WTC11 (cell line): Measurements from ENCODE around the gene VEGFC. TPM values are rescaled to one million over a fixed set of nuclear protein-coding genes. Genes with fewer than 3 reads are reported as not detected.

Experiments
- ATAC-seq: fragments of 200-7000 bp; cut with Tn5 transposase; 2 replicates; pipeline ENCODE4 v1.10.0; 2021; ENCODE audit warnings: mild to moderate bottlenecking, moderate library complexity
- CTCF ChIA-PET: fragments of 300-600 bp; sonication (Branson Sonifier 250); formaldehyde crosslinking; loops from one replicate; lab custom pipeline; 2021; ENCODE audit warnings: antibody characterized with exemption; lab: Charles Lee
- POLR2A ChIA-PET: fragments of 350-600 bp; sonication (Branson Sonifier 250); formaldehyde crosslinking; loops from one replicate; lab custom pipeline; 2021; ENCODE audit warnings: antibody characterized with exemption; lab: Charles Lee
- DNase-seq: peaks from one replicate; pipeline ENCODE4 v3.0.0; 2021; ENCODE audit warnings: low spot score
- H3K27ac Mint-ChIP-seq: 2 replicates; pipeline ENCODE4 v1.8.0; 2021; ENCODE audit warnings: mixed read lengths
- H3K27me3 Mint-ChIP-seq: 2 replicates; pipeline ENCODE4 v1.8.0; 2021; ENCODE audit warnings: low read depth, mild to moderate bottlenecking, moderate library complexity, mixed read lengths
- H3K36me3 Mint-ChIP-seq: 2 replicates; pipeline ENCODE4 v1.8.0; 2021; ENCODE audit warnings: mixed read lengths
- H3K4me1 Mint-ChIP-seq: 2 replicates; pipeline ENCODE4 v1.8.0; 2022; ENCODE audit warnings: mixed read lengths
- H3K4me3 Mint-ChIP-seq: 2 replicates; pipeline ENCODE4 v1.8.0; 2021; ENCODE audit warnings: mild to moderate bottlenecking, moderate library complexity, mixed read lengths
- H3K9me3 Mint-ChIP-seq: 2 replicates; pipeline ENCODE4 v1.8.0; 2021; ENCODE audit warnings: mixed read lengths
- CBFB ChIP-seq: sonication (generic); formaldehyde crosslinking; IDR thresholded peaks from 2 replicates; pipeline ENCODE4 v1.8.1; 2022; ENCODE audit warnings: mild to moderate bottlenecking, low read depth, missing genetic modification reagents
- E2F5 ChIP-seq: sonication (generic); formaldehyde crosslinking; IDR thresholded peaks from 2 replicates; pipeline ENCODE4 v1.8.1; 2022; ENCODE audit warnings: mild to moderate bottlenecking, moderate library complexity, missing genetic modification reagents
- ESRRA ChIP-seq: sonication (generic); formaldehyde crosslinking; IDR thresholded peaks from 2 replicates; pipeline ENCODE4 v1.8.1; 2022; ENCODE audit warnings: mild to moderate bottlenecking, missing genetic modification reagents, borderline replicate concordance
- FOXP1 ChIP-seq: sonication (generic); formaldehyde crosslinking; IDR thresholded peaks from 2 replicates; pipeline ENCODE4 v1.8.0; 2022; ENCODE audit warnings: missing genetic modification reagents, mild to moderate bottlenecking, moderate library complexity, borderline replicate concordance
- GABPB1 ChIP-seq: sonication (generic); formaldehyde crosslinking; IDR thresholded peaks from 2 replicates; pipeline ENCODE4 v1.8.1; 2023; ENCODE audit warnings: mild to moderate bottlenecking, missing genetic modification reagents
- GRHL2 ChIP-seq: fragments of 250-450 bp; sonication (Bioruptor Pico); IDR thresholded peaks from 2 replicates; pipeline ENCODE4 v1.8.0; 2022; ENCODE audit warnings: mild to moderate bottlenecking, moderate library complexity; ENCODE audit not compliant: insufficient replicate concordance, severe bottlenecking
- JAZF1 ChIP-seq: fragments of 250-450 bp; sonication (Bioruptor Pico); IDR thresholded peaks from 2 replicates; pipeline ENCODE4 v1.9.0; 2021; ENCODE audit warnings: moderate library complexity, mild to moderate bottlenecking, inconsistent platforms
- KAT7 ChIP-seq: sonication (generic); formaldehyde crosslinking; IDR thresholded peaks from 2 replicates; pipeline ENCODE4 v1.8.1; 2023; ENCODE audit warnings: missing genetic modification reagents, mild to moderate bottlenecking, borderline replicate concordance
- MXD4 ChIP-seq: fragments of 250-450 bp; sonication (Bioruptor Pico); IDR thresholded peaks from 2 replicates; pipeline ENCODE4 v1.8.0; 2021; ENCODE audit warnings: mild to moderate bottlenecking, moderate library complexity, borderline replicate concordance
- RORB ChIP-seq: fragments of 250-450 bp; sonication (Bioruptor Pico); IDR thresholded peaks from 2 replicates; pipeline ENCODE4 v1.9.0; 2021; ENCODE audit warnings: mild to moderate bottlenecking
- SMAD4 ChIP-seq: sonication (generic); formaldehyde crosslinking; IDR thresholded peaks from 2 replicates; pipeline ENCODE4 v1.8.0; 2022; ENCODE audit warnings: mild to moderate bottlenecking, missing genetic modification reagents
- TEAD1 ChIP-seq: sonication (generic); formaldehyde crosslinking; IDR thresholded peaks from 2 replicates; pipeline ENCODE4 v1.8.0; 2022; ENCODE audit warnings: mild to moderate bottlenecking, missing genetic modification reagents
- TEAD4 ChIP-seq: sonication (generic); formaldehyde crosslinking; IDR thresholded peaks from 2 replicates; pipeline ENCODE4 v1.8.0; 2022; ENCODE audit warnings: mild to moderate bottlenecking, missing genetic modification reagents
- ZNF219 ChIP-seq: sonication (generic); formaldehyde crosslinking; IDR thresholded peaks from 2 replicates; pipeline ENCODE4 v1.8.0; 2023; ENCODE audit warnings: missing genetic modification reagents, mild to moderate bottlenecking, borderline replicate concordance
- ZNF232 ChIP-seq: sonication (generic); formaldehyde crosslinking; IDR thresholded peaks from 2 replicates; pipeline ENCODE4 v1.8.0; 2022; ENCODE audit warnings: mild to moderate bottlenecking, missing genetic modification reagents
- ZNF263 ChIP-seq: sonication (generic); formaldehyde crosslinking; IDR thresholded peaks from 2 replicates; pipeline ENCODE4 v1.8.1; 2022; ENCODE audit warnings: low read depth, mild to moderate bottlenecking, moderate library complexity, missing genetic modification reagents
- ZNF423 ChIP-seq: fragments of 250-450 bp; sonication (Bioruptor Pico); IDR thresholded peaks from 2 replicates; pipeline ENCODE4 v2.1.2; 2022; ENCODE audit warnings: mild to moderate bottlenecking, moderate library complexity
- total RNA-seq: library from RNA; stranded (reverse); gene quantifications from 3 replicates; pipeline ENCODE4 v1.2.3, GENCODE V29; 2021
- TF ChIP-seq, protein P1 (sequence below): sonication (generic); formaldehyde crosslinking; IDR thresholded peaks from 2 replicates; pipeline ENCODE4 v1.8.1; 2023; ENCODE audit warnings: mild to moderate bottlenecking, missing genetic modification reagents, borderline replicate concordance
- TF ChIP-seq, protein P2 (sequence below): fragments of 250-450 bp; sonication (Bioruptor Pico); IDR thresholded peaks from 2 replicates; pipeline ENCODE4 v1.9.0; 2021; ENCODE audit warnings: mild to moderate bottlenecking
- TF ChIP-seq, protein P3 (sequence below): sonication (generic); formaldehyde crosslinking; conservative IDR thresholded peaks from 2 replicates; pipeline ENCODE4 v1.8.1; 2023; ENCODE audit warnings: mild to moderate bottlenecking, low read depth, missing genetic modification reagents, moderate library complexity

The VEGFC gene
- total RNA-seq, 1 experiment from 2014 or later = 0.61 TPM

DNA sequence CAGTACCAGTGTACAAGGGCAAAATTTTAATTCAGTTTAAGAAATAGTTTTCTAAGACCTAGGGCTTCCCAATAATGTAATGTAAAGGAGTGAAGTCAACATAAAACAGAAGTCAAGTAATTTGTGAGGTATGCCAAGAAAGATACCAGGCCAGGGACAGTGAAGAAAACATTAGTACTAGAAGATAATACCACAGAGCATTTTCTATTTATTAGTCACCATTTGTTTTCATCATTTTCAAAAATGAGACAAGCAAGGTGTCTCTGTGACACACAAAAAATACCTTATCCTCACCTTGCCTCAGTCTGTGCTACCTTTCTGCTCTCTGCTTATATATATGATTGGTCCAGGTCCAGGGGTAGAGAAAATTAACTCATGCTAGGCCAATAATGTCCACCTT, 46.8 kb downstream of the VEGFC start:
- no peaks in the 10 kb centered on the region for H3K27me3 Mint-ChIP-seq
- CTCF ChIA-PET = no interaction called here
- no peak for ATAC-seq
- no peaks in the 10 kb centered on the region for H3K36me3 Mint-ChIP-seq
- no peak overlapping the region for H3K27ac Mint-ChIP-seq
- no peaks in the 10 kb centered on the region for H3K4me1 Mint-ChIP-seq
- H3K4me3 Mint-ChIP-seq = no peak overlapping the region
- TF ChIP-seq TEAD4 (CRISPR knock-in tag) (no peak), SMAD4 (CRISPR knock-in tag) (no peak), GRHL2 (CRISPR knock-in tag) (no peak), E2F5 (no peak), ZNF263 (no peak), CBFB (CRISPR knock-in tag) (no peak), ZNF232 (CRISPR knock-in tag) (no peak), ZNF219 (no peak), GABPB1 (no peak), ESRRA (CRISPR knock-in tag) (no peak), RORB (CRISPR knock-in tag) (no peak), ZNF423 (CRISPR knock-in tag) (no peak), FOXP1 (CRISPR knock-in tag) (no peak), MXD4 (CRISPR knock-in tag) (no peak)
- TF ChIP-seq, protein P1, sequence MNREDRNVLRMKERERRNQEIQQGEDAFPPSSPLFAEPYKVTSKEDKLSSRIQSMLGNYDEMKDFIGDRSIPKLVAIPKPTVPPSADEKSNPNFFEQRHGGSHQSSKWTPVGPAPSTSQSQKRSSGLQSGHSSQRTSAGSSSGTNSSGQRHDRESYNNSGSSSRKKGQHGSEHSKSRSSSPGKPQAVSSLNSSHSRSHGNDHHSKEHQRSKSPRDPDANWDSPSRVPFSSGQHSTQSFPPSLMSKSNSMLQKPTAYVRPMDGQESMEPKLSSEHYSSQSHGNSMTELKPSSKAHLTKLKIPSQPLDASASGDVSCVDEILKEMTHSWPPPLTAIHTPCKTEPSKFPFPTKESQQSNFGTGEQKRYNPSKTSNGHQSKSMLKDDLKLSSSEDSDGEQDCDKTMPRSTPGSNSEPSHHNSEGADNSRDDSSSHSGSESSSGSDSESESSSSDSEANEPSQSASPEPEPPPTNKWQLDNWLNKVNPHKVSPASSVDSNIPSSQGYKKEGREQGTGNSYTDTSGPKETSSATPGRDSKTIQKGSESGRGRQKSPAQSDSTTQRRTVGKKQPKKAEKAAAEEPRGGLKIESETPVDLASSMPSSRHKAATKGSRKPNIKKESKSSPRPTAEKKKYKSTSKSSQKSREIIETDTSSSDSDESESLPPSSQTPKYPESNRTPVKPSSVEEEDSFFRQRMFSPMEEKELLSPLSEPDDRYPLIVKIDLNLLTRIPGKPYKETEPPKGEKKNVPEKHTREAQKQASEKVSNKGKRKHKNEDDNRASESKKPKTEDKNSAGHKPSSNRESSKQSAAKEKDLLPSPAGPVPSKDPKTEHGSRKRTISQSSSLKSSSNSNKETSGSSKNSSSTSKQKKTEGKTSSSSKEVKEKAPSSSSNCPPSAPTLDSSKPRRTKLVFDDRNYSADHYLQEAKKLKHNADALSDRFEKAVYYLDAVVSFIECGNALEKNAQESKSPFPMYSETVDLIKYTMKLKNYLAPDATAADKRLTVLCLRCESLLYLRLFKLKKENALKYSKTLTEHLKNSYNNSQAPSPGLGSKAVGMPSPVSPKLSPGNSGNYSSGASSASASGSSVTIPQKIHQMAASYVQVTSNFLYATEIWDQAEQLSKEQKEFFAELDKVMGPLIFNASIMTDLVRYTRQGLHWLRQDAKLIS = no peak
- TF ChIP-seq, protein P2, sequence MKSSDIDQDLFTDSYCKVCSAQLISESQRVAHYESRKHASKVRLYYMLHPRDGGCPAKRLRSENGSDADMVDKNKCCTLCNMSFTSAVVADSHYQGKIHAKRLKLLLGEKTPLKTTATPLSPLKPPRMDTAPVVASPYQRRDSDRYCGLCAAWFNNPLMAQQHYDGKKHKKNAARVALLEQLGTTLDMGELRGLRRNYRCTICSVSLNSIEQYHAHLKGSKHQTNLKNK = no peak
- TF ChIP-seq, protein P3, sequence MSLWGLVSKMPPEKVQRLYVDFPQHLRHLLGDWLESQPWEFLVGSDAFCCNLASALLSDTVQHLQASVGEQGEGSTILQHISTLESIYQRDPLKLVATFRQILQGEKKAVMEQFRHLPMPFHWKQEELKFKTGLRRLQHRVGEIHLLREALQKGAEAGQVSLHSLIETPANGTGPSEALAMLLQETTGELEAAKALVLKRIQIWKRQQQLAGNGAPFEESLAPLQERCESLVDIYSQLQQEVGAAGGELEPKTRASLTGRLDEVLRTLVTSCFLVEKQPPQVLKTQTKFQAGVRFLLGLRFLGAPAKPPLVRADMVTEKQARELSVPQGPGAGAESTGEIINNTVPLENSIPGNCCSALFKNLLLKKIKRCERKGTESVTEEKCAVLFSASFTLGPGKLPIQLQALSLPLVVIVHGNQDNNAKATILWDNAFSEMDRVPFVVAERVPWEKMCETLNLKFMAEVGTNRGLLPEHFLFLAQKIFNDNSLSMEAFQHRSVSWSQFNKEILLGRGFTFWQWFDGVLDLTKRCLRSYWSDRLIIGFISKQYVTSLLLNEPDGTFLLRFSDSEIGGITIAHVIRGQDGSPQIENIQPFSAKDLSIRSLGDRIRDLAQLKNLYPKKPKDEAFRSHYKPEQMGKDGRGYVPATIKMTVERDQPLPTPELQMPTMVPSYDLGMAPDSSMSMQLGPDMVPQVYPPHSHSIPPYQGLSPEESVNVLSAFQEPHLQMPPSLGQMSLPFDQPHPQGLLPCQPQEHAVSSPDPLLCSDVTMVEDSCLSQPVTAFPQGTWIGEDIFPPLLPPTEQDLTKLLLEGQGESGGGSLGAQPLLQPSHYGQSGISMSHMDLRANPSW (CRISPR knock-in tag) = no peak
- DNase-seq = no peak
- H3K9me3 Mint-ChIP-seq = no peaks in the 10 kb centered on the region
- POLR2A ChIA-PET = no interaction called here

- POLR2A ChIA-PET = no interaction called here
- CTCF ChIA-PET = no interaction called here
Measured at GRCh38 chr4:176744091-176744490, 48.6 kb downstream of the VEGFC start.

More at GRCh38 chr4:176744091-176744490, 48.6 kb downstream of the VEGFC start:
- DNase-seq (no peak), ATAC-seq (no peak)
- H3K36me3 Mint-ChIP-seq = no peaks in the 10 kb centered on the region
- no peak overlapping the region for H3K4me3 Mint-ChIP-seq
- H3K4me1 Mint-ChIP-seq = no peaks in the 10 kb centered on the region
- H3K27ac Mint-ChIP-seq = no peak overlapping the region
- no peaks in the 10 kb centered on the region for H3K9me3 Mint-ChIP-seq
- H3K27me3 Mint-ChIP-seq = no peaks in the 10 kb centered on the region
- TF ChIP-seq JAZF1 (CRISPR knock-in tag) (no peak), KAT7 (CRISPR knock-in tag) (no peak), TEAD1 (CRISPR knock-in tag) (no peak), ZNF423 (CRISPR knock-in tag) (no peak)
- TF ChIP-seq, all 79 proteins: peak for 0
